Measurements from ENCODE around the gene LAMB2. TPM values are rescaled to one million over a fixed set of nuclear protein-coding genes. Genes with fewer than 3 reads are reported as not detected.

Gene LAMB2
- total and polyA plus RNA-seq, 10 of the 15 experiments (the other 5 are each of a cell fraction or from before 2014, with no cell fraction given) = 0.13 to 3.2 (median 0.64) TPM; not detected in 3

Small RNA genes within 50 kb of the gene (microRNA-seq; reads per million reads assigned to microRNA genes)
- gene MIR6890 = not detected

Small RNA genes within 50 kb of the gene (small RNA-seq; reads per million reads assigned to genes)
- gene RN7SL182P = not detected

Other genes with a start within 250 kb of the LAMB2 start
Only the 7 nearest of the 15 such genes appear.
- gene NDUFAF3, start 110.9 kb downstream of the LAMB2 start, total RNA-seq (2014; rRNA removed) = 133 and 136 TPM in 2 replicates
- gene NDUFAF3, start 110.9 kb downstream of the LAMB2 start, total RNA-seq (2014; rRNA removed; fragmentation: Illumina TruSeq; extraction: Trizol) = 34.1 and 37.1 TPM in 2 replicates
- gene NDUFAF3, start 110.9 kb downstream of the LAMB2 start, total RNA-seq (2021) = 83.5 and 87.4 TPM in 2 replicates
- 15.4 and 25.4 TPM in 2 replicates for gene NDUFAF3, start 110.9 kb downstream of the LAMB2 start, polyA plus RNA-seq (2011; rRNA removed)
- gene NDUFAF3, start 110.9 kb downstream of the LAMB2 start, polyA plus RNA-seq (2014; fragmentation: Illumina TruSeq; extraction: Trizol) = 13.3 and 40.4 TPM in 2 replicates
- gene NDUFAF3, start 110.9 kb downstream of the LAMB2 start, polyA plus RNA-seq (2014; fragmentation: Nextera tagmentation; extraction: Ambion mirVana) = 10 to 100 TPM; 31.3 to 40.2 TPM
- gene NDUFAF3, start 110.9 kb downstream of the LAMB2 start, polyA plus RNA-seq (2014; rRNA removed) = 103 and 121 TPM in 2 replicates
- gene NDUFAF3, start 110.9 kb downstream of the LAMB2 start, polyA plus RNA-seq (2016; fragmentation: Nextera tagmentation; extraction: Ambion mirVana) = 100 to 1,000 TPM; 217 to 228 TPM
- 372 and 393 TPM in 2 replicates for gene IMPDH2, start 103.7 kb downstream of the LAMB2 start, total RNA-seq (2014; rRNA removed)
- gene IMPDH2, start 103.7 kb downstream of the LAMB2 start, total RNA-seq (2014; rRNA removed; fragmentation: Illumina TruSeq; extraction: Trizol) = 334 and 349 TPM in 2 replicates
- gene IMPDH2, start 103.7 kb downstream of the LAMB2 start, total RNA-seq (2021) = 308 and 317 TPM in 2 replicates
- 152 and 190 TPM in 2 replicates for gene IMPDH2, start 103.7 kb downstream of the LAMB2 start, polyA plus RNA-seq (2011; rRNA removed)
- gene IMPDH2, start 103.7 kb downstream of the LAMB2 start, polyA plus RNA-seq (2014; fragmentation: Illumina TruSeq; extraction: Trizol) = 293 and 341 TPM in 2 replicates
- 100 to 1,000 TPM; 386 to 424 TPM for gene IMPDH2, start 103.7 kb downstream of the LAMB2 start, polyA plus RNA-seq (2014; fragmentation: Nextera tagmentation; extraction: Ambion mirVana)
- 354 and 382 TPM in 2 replicates for gene IMPDH2, start 103.7 kb downstream of the LAMB2 start, polyA plus RNA-seq (2014; rRNA removed)
- gene IMPDH2, start 103.7 kb downstream of the LAMB2 start, polyA plus RNA-seq (2016; fragmentation: Nextera tagmentation; extraction: Ambion mirVana) = 100 to 1,000 TPM; 229 to 255 TPM
- 93.8 and 95.7 TPM in 2 replicates for gene QRICH1, start 39.0 kb downstream of the LAMB2 start, total RNA-seq (2014; rRNA removed)
- 78.1 and 85.6 TPM in 2 replicates for gene QRICH1, start 39.0 kb downstream of the LAMB2 start, total RNA-seq (2014; rRNA removed; fragmentation: Illumina TruSeq; extraction: Trizol)
- gene QRICH1, start 39.0 kb downstream of the LAMB2 start, total RNA-seq (2021) = 89.5 and 96.9 TPM in 2 replicates
- gene QRICH1, start 39.0 kb downstream of the LAMB2 start, polyA plus RNA-seq (2011; rRNA removed) = 52.1 and 86.8 TPM in 2 replicates
- gene QRICH1, start 39.0 kb downstream of the LAMB2 start, polyA plus RNA-seq (2014; fragmentation: Illumina TruSeq; extraction: Trizol) = 84.8 and 356 TPM in 2 replicates
- 10 to 100 TPM; 22.2 to 23.3 TPM for gene QRICH1, start 39.0 kb downstream of the LAMB2 start, polyA plus RNA-seq (2014; fragmentation: Nextera tagmentation; extraction: Ambion mirVana)
- 116 and 117 TPM in 2 replicates for gene QRICH1, start 39.0 kb downstream of the LAMB2 start, polyA plus RNA-seq (2014; rRNA removed)
- 10 to 100 TPM; 41.6 to 48.7 TPM for gene QRICH1, start 39.0 kb downstream of the LAMB2 start, polyA plus RNA-seq (2016; fragmentation: Nextera tagmentation; extraction: Ambion mirVana)
- gene QARS1, start 28.3 kb downstream of the LAMB2 start, total RNA-seq (2014; rRNA removed) = 461 and 476 TPM in 2 replicates
- 199 and 212 TPM in 2 replicates for gene QARS1, start 28.3 kb downstream of the LAMB2 start, total RNA-seq (2014; rRNA removed; fragmentation: Illumina TruSeq; extraction: Trizol)
- gene QARS1, start 28.3 kb downstream of the LAMB2 start, total RNA-seq (2021) = 369 and 380 TPM in 2 replicates
- gene QARS1, start 28.3 kb downstream of the LAMB2 start, polyA plus RNA-seq (2011; rRNA removed) = 144 and 309 TPM in 2 replicates
- gene QARS1, start 28.3 kb downstream of the LAMB2 start, polyA plus RNA-seq (2014; fragmentation: Illumina TruSeq; extraction: Trizol) = 249 and 362 TPM in 2 replicates
- gene QARS1, start 28.3 kb downstream of the LAMB2 start, polyA plus RNA-seq (2014; fragmentation: Nextera tagmentation; extraction: Ambion mirVana) = 100 to 1,000 TPM; 229 to 328 TPM
- 385 and 397 TPM in 2 replicates for gene QARS1, start 28.3 kb downstream of the LAMB2 start, polyA plus RNA-seq (2014; rRNA removed)
- 100 to 1,000 TPM; 168 to 185 TPM for gene QARS1, start 28.3 kb downstream of the LAMB2 start, polyA plus RNA-seq (2016; fragmentation: Nextera tagmentation; extraction: Ambion mirVana)
- 33.6 and 35.2 TPM in 2 replicates for gene USP19, start 12.2 kb downstream of the LAMB2 start, total RNA-seq (2014; rRNA removed)
- 16.1 and 16.6 TPM in 2 replicates for gene USP19, start 12.2 kb downstream of the LAMB2 start, total RNA-seq (2014; rRNA removed; fragmentation: Illumina TruSeq; extraction: Trizol)
- 62.2 and 64.2 TPM in 2 replicates for gene USP19, start 12.2 kb downstream of the LAMB2 start, total RNA-seq (2021)
- gene USP19, start 12.2 kb downstream of the LAMB2 start, polyA plus RNA-seq (2011; rRNA removed) = 28.1 and 41.7 TPM in 2 replicates
- 11.1 and 25.7 TPM in 2 replicates for gene USP19, start 12.2 kb downstream of the LAMB2 start, polyA plus RNA-seq (2014; fragmentation: Illumina TruSeq; extraction: Trizol)
- gene USP19, start 12.2 kb downstream of the LAMB2 start, polyA plus RNA-seq (2014; fragmentation: Nextera tagmentation; extraction: Ambion mirVana) = under 1 TPM; 0.24 to 0.68 TPM
- 40.7 and 44.8 TPM in 2 replicates for gene USP19, start 12.2 kb downstream of the LAMB2 start, polyA plus RNA-seq (2014; rRNA removed)
- gene USP19, start 12.2 kb downstream of the LAMB2 start, polyA plus RNA-seq (2016; fragmentation: Nextera tagmentation; extraction: Ambion mirVana) = 10 to 100 TPM; 32.7 to 36.6 TPM
- gene CCDC71, start 33.3 kb upstream of the LAMB2 start, total RNA-seq (2014; rRNA removed) = 34.0 and 38.0 TPM in 2 replicates
- 19.9 and 21.8 TPM in 2 replicates for gene CCDC71, start 33.3 kb upstream of the LAMB2 start, total RNA-seq (2014; rRNA removed; fragmentation: Illumina TruSeq; extraction: Trizol)
- gene CCDC71, start 33.3 kb upstream of the LAMB2 start, total RNA-seq (2021) = 30.3 and 31.8 TPM in 2 replicates
- gene CCDC71, start 33.3 kb upstream of the LAMB2 start, polyA plus RNA-seq (2011; rRNA removed) = 6.4 and 12.4 TPM in 2 replicates
- gene CCDC71, start 33.3 kb upstream of the LAMB2 start, polyA plus RNA-seq (2014; fragmentation: Illumina TruSeq; extraction: Trizol) = 6.9 and 19.7 TPM in 2 replicates
- under 1 TPM; 0.20 to 0.24 TPM for gene CCDC71, start 33.3 kb upstream of the LAMB2 start, polyA plus RNA-seq (2014; fragmentation: Nextera tagmentation; extraction: Ambion mirVana)
- gene CCDC71, start 33.3 kb upstream of the LAMB2 start, polyA plus RNA-seq (2014; rRNA removed) = 31.8 and 36.1 TPM in 2 replicates
- 1 to 10 TPM; 1.0 to 1.7 TPM for gene CCDC71, start 33.3 kb upstream of the LAMB2 start, polyA plus RNA-seq (2016; fragmentation: Nextera tagmentation; extraction: Ambion mirVana)
- gene KLHDC8B, start 38.5 kb upstream of the LAMB2 start, total RNA-seq (2014; rRNA removed) = 0.73 and 1.4 TPM in 2 replicates
- 0.64 and 0.89 TPM in 2 replicates for gene KLHDC8B, start 38.5 kb upstream of the LAMB2 start, total RNA-seq (2014; rRNA removed; fragmentation: Illumina TruSeq; extraction: Trizol)
- gene KLHDC8B, start 38.5 kb upstream of the LAMB2 start, total RNA-seq (2021) = 1.2 and 1.9 TPM in 2 replicates
- 0.79 and 1.5 TPM in 2 replicates for gene KLHDC8B, start 38.5 kb upstream of the LAMB2 start, polyA plus RNA-seq (2011; rRNA removed)
- gene KLHDC8B, start 38.5 kb upstream of the LAMB2 start, polyA plus RNA-seq (2014; fragmentation: Illumina TruSeq; extraction: Trizol) = 0.85 and 0.98 TPM in 2 replicates
- gene KLHDC8B, start 38.5 kb upstream of the LAMB2 start, polyA plus RNA-seq (2014; fragmentation: Nextera tagmentation; extraction: Ambion mirVana) = under 1 TPM in 1 of 2 experiments, not detected in 1; 0.40 TPM
- 0.31 and 1.3 TPM in 2 replicates for gene KLHDC8B, start 38.5 kb upstream of the LAMB2 start, polyA plus RNA-seq (2014; rRNA removed)
- under 1 TPM; 0.80 to 0.92 TPM for gene KLHDC8B, start 38.5 kb upstream of the LAMB2 start, polyA plus RNA-seq (2016; fragmentation: Nextera tagmentation; extraction: Ambion mirVana)